GM18507 (cell line): ENCODE results near the gene PTPN20.

Experiments used
- DNase-seq: peaks from one replicate; pipeline ENCODE4 v3.0.0; 2011; ENCODE audit warnings: low read depth; ENCODE audit not compliant: insufficient read length; ENCODE audit errors: extremely low spot score
- FAIRE-seq: peaks from 2 replicates; lab custom pipeline; 2011; peaks lifted over from hg19 to GRCh38; lab: Jason Lieb, UNC

PTPN20 gene

DNA sequence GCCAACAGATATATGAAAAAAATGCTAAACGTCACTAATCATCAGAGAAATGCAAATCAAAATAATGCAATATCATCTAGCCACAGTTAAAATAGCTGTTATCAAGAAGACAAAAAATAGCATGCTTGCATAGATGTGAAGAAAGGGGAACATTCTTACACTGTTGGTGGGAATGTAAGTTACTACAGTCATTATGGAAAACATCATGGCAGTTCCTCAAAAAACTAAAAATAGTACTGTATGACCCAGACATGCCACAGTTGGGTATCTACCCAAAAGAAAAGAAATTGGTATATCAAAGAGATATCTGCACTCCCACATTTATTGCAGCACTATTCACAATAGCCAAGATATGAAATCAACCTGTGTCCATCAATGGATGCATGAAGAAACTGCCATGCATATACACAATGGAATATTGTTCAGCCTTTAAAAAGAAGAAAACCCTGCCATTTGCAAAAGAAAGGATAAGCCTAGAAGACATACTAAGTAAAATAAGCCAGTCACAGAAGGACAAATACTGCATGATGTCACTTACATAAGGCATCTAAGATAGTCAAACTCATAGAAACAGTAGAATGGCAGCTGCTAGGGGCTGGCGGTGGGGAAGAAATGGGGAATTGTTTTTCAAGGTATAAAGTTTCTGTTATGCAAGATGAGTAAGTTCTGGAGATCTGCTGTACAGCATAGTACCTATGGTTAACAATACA, 107.0 kb downstream of the PTPN20 start:
- DNase-seq (no peak), FAIRE-seq (no peak)

DNA sequence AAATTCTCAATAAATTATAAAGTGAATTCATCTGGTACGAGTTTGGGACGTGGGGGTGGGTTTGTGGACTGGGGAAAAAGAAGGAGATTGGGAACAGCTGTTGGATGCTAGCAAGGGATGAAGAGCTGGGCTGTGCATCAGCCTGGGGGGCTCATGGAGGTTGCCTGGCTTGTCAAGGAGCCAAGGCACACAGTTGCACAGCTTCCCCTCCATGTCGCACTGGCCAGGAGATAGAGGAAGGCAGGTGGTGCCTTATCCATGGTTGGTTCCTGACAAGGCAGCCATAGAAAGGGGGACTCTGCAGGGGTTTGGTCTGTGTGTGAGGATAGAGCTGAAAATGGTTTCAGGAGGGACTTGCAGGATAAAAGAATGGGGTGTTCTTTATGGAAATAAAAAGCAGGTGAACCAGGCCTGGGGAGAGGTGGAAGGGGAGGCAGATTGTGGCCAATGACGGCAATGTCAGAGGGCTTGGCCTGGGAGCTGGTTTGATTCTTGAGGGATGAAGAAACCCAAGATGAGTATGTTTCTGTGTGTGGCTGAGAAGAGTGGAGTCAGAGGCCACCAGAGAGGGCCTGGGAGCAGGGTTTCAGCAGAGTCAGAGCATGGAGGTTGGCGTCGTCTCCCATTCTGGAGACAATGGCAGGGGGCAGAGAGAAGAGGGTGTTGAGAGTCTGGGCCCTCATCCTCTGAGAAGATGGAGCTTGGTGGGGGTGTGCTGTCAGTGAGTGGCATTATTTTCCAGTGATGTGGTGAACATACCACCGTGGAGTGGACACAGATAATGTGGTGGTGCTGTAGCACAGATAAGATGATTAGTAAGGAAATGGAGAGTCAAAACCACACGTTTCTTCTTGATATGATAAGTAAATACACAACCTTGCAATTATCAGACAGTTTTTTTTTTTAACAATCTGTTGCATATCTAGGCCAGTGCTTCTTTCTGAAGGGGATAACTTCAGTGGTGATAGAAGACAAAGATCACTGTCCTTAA, 108.2 kb downstream of the PTPN20 start:
- FAIRE-seq (no peak), DNase-seq (no peak)

DNA sequence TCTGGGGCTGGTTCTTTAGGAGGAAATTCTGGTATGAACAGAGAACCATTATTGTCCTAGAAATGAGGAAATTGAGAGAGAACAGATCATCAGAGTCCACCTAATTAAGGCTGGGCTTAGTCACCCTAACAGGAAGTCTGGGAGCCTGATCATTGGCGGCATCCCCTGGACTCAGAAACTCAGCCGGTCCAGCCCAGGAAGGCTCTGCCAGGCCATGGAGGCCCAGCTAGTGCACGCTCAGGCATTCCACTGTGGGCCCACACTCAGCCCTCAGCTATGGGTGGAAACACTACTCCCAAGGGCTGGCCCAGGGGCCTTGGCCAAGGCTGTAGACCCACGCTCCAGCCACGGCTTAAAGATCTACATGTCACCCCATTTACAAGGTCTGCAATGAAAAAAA, 109.2 kb downstream of the PTPN20 start:
- FAIRE-seq (no peak), DNase-seq (no peak)

DNA sequence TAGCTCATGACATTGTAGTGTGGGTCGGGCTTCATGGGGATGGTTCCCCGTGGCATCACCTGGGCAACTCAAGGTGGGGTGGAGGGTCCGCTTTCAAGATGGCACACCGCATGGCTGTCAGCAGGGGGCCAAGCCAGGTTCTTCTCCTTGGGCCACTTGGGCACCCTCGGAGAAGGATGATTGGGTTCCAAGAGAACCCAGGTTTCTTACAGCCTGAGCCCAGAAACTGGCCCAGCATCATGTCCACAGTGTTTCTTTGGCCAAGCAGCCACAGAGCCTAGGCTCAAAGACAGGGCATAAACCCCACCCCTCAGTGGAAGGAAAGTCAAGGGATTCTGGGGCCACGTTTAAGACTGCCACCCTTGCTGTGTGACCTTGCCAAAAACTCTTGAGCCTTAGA, 110.6 kb downstream of the PTPN20 start:
- DNase-seq, result no peak
- no peak for FAIRE-seq

DNA sequence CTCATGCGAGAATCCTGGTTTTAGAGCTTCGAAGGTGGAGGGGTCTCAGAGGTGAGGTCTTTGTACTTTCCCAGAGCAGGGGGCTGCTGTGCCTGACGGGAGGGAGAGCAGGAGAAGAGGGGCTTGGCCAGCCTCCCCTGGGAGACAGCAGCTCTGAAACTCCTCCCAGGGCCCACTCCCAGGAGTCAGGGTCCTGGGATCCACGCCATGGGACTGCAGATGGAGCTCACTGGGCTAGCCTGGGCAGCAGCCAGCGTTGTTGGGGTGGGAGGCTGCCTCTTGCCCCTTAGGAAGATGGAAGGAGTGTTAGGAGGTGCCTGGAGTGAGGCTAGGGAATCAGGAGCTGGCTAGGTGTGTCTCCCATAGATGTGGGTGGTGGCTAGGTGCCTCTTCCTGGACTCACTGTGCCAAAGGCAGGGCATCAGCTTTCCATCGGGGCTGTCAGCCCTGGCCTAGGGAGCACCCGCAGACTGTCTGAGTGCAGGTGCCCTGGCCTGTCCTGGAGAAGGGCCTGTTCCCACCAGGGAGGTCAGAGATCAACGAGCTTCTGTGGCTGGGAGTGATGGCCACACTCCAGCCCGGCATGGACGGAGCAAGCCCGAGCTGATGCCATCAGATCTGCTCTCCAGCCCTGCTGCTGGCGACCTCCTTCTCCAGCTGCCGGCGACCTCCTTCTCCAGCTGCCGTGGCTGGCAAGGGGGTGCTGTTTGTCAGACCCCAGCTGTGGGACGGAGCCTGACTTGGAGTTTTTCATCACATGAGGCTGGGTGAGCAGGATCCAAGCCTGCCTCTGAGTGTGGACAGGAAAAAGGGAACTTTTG, 111.3 kb downstream of the PTPN20 start:
- DNase-seq (no peak), FAIRE-seq (no peak)

DNA sequence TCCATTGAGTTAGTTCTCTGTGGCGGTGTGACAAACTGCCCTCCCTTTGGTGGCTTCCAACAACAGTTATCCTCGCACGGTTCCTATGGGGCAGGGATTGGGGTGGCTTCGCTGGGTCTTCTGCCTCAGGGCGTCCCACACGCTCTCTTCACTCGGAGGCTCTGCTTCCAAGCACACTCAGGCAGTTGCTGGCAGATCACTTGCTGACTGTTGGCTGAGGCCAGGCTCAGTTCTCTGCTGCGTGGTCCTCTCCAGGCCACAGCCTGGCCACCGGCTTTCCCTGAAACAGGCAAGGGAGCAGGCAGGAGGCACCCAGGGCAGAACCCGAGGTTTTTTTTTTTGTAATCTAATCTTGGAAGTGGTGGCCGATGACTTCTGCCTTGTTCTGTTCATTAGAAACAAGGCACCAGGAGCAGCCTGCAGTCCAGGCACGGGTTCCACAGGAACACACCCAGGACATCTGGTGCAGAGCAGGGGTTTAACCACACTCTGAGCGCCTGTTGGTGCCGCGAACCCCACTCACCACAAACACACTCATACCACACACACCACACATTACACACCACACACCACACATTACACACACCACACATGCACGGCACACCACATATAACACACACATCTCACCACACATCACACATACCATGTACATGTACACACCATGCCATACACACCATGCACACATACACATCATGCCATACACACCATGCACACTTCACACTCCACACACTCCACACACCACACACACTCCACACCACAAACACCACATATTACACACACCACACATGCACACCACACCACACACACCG, 112.2 kb downstream of the PTPN20 start:
- peak; percentile 65 for FAIRE-seq
- DNase-seq, result no peak

DNA sequence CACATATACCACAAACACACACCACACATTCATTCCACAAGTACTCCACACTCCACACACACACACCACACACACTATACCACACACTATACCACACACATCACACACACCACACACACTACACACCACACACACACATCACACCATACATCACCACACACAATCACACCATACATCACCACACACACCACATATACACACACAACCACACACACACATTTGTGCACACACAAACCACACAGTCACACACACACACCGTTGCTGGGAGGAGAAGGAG, 112.8 kb downstream of the PTPN20 start:
- FAIRE-seq, result no peak

DNA sequence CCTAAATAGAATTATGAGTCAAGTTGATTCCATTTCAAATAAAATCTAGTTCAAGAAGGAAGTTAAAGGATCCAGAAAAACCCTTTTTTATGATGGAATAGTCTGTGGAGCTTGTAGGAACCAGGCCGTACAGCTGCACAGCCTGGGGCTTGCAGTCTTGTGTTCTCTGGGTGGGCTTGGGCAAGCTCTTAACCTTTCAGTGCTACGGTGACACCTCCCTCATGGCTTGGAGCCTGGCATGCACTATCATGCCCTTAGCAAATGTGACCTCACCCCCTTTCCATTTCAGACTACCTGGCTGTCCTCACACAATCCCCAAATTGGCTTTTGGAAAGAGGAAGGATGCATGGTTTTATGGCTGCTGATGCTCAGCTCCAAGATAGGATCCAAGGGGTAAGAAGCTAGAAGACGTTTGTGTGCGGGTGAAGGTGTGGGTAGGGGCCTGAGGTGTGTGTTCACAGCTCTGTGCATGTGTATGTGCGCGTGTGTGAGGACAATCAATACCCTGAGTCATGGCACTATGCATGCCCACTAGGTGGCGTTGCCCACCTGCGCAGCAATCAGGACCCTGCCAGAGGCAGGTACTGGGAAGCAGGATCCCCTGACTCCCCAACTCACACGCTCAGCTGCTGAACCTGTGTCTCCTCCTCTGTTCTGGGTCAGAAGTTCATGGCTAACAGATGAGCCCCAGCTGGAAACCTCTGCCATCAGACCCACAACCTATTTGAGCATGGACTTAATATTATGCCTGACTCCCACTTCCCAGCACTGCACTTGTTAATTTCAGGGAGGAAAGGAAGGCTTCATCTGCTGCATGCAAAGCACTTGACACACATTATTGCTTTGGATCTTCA, 113.4 kb downstream of the PTPN20 start:
- peak; percentile 33 for DNase-seq
- FAIRE-seq, result peak; percentile 69

More for the DNA sequence above, 112.8 kb downstream of the PTPN20 start:
- DNase-seq, result no peak

DNA sequence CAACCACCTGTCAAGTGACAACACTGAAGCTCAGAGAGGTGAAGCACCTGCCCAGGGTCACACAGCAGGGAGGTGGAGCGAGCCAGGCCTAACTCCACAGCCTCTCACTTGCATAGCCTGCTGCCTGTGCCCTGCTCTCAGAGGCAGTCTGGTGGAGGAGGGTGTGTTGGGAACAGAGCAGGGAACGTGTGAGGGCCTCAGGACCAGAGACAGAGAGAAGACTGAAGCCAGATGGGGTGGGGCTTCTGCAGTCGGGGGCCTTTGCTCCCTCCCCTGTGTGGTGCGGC, 114.0 kb downstream of the PTPN20 start:
- FAIRE-seq, result no peak
- DNase-seq, result no peak

DNA sequence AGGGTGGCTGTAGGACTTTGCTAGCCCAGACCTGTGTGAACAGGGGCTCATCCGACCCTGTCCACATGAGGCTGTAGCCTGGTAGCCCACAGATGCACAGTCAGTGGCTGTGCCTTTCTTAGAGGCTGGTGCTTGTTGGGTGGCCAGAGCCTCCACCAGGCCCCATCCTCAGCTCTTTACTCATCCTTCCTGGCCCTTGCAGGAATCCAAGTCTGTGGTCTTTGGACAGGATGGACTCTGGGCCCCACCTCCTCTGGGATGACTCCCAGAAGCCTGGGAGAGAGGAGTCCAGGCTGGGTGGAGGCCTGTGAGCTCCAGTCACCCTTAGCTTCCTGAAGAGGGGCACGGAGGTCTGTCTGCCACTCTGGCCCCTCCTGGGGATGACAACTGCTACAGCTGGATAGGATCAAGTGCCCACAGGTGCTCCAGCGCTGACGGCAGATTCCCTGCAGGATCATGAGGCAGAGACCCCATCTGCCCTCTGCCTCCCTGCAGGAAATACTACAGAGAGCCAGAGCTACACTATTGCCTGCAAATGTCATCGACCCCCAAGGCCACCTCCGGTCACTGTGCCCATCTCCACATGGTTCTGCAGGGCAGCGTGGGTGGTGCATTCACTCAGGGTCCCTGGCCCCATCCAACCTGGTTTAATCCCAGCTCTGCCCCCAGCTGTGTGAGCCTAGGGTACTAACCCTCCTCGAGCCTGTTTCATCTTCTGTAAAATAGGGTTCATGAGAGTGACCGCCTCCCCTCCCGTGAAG, 114.5 kb downstream of the PTPN20 start:
- no peak for FAIRE-seq
- DNase-seq, result no peak

DNA sequence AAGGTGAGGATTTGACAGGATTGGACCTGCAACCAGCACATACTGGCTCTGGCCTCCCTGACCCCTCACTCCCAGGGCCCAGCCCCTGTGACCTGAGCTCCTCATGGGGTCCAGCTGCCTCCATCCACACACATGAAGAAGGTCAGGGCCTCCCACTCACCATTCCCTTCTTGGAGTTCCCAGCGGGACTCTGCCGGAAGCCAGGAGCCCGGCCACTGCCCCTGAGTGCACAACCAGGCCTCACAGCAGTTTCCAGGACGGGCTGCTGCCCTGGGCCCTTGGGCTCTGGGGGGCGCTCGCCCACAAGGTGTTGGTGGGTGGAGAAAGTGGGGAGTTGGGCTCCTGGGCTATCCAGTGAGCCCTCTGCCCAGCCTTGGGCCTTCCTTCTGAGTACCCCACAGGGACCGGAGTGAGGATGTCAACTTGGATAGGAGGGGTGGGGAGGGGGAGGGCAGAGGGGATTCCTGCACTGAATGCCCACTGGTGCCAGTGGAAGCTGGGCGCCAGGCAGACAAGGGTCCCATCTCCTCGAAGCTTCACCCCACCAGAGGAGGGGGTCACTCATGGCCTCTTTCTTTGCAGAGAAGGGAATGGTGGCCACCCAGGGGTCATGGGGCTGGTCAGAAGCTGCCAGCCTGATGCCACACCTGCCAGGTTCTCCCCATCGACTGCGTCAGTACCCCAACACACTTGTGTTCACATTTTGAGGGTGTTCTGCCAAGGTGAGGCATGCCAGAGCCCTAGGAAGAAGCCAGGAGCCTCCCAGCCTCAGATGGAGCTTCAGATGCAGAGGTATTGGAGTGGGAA, 115.3 kb downstream of the PTPN20 start:
- FAIRE-seq (no peak), DNase-seq (no peak)

DNA sequence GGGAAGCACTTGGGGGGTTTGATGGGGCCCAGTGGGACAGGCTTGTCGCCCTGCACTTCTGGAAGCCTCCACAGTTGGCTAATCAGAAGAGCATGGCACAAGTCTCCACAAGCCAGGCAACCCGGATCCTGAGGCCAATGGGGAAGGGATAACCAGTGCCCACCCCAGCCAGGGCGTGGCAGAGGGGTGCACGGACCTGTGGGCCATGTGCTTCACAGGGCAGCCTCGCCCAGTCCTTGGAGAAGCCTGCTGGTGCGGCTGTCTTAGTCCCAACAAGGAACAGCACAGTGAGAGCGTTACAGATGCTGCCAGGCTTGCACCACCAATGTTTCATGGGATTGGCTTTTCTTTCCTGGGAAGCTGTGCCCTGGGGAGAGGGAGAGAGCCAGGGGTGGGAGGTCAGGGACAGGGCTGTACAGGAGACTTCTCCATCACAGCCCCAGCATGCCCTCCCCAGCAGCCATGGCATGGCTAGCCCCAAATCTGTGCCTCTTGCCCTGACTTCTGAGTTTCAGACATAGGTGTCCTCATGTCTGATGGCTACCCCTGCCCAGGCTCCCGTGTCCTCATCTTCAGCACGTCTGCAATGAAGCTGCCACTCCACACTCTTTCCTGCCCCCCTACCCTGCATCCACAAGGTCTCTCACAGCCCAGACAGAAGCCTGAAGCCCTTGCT, 116.0 kb downstream of the PTPN20 start:
- FAIRE-seq (no peak), DNase-seq (no peak)

DNA sequence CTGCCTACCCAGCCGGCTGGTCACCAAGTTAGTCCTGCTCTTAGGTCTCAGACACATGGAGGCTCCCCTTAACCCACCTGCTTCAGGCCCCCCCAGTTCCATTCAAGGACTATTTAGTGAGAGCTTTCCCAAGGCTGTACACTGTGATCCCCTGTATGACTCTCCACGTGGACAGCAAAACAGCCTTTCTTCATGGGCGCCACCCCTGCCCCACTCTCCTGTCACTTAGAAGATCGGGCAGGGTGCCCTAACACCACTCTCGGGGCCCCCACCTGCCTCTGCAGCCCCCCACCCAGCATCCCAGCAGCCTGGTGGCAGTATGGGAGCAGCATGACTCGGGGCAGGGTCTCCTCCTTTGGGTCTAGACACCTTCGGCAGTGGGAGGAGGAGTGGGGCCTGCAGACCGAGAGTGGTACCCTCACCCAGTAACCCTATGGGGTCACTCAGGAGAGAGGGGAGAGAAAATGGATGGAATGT, 116.6 kb downstream of the PTPN20 start:
- FAIRE-seq (no peak), DNase-seq (no peak)

DNA sequence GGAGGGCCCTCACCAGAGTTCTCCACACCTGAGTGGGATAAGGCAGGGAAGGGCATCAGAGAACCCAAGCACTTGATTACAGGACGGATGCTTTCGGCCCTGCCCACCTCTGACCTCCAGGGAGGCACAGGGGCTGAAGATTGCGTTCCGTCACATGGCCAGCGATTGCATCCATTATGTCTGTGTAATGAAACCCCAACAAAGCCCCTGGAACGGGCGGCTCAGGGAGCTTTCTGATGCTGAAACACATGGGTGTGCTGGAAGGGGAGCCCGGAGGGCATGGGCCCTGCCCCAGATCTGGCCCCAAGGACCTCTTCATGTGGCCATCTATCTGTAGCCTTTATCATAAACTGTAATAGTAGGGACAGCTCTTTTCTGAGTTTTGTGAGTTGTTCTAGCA, 117.2 kb downstream of the PTPN20 start:
- DNase-seq, result no peak
- no peak for FAIRE-seq

DNA sequence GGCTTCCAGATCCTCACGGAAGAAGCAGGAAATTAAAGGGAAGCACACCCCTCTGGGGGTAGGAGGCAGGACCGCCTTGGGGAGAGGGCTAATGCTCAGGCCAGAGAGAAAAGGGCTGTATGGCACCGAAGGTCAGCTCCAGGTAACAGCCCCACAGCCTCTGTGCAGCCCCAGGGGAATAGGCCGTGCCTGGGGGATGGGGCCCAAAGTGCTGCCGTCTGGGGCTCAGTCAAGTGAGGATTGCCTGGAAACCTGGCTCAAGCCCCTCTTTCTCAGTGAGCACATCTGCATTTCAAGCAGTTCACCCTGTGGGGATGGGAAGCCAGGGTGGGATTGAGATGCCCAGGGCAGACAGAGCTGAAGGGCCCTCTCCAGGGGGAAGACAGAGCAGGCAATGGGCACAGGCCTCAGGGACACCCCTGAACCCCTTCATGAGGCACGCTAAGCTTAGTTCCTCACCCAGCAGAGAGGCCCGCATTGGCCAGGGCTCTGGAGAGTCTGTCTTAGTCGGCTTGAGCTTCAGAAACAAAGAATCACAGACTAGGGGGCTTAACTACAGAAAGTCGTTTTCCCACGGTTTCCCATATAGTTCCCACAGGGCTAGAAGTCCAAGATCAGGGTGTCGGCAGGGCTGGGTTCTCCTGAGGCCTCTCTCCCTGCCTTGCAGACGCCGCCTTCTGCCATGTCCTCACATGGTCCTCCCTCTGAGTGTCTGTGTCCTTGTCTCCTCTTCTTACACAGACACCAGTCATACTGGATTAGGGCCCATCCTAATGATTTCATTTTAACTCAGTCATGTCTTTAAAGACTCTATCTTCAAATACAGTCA, 118.2 kb downstream of the PTPN20 start:
- no peak for DNase-seq
- FAIRE-seq, result no peak

DNA sequence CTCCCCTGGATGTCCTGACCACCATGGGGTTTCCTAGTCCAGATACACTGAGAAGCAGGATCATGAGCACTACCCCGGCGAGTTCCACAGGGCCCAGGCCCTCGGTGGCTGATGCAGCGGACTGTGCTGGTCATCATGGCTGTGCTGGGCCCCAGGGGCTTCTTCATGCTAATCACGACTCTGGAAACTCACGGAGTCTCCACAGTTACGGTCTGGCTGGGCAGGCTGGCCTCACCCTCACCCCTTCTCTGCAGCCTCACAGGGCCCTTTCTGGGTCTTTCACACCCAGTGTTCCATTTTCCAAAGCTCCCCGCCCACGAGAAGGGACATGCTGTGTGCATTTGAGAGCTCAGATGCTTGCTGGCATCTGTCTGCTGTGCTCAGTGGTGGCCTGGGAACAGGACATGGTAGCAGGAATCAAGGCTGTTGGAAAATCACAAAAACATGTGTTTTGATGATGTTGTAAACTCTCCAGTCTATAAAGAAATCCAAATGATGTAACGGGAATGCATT, 119.0 kb downstream of the PTPN20 start:
- no peak for DNase-seq
- FAIRE-seq, result no peak
